Peyer's patch (tissue), 4 donors: Measurements from ENCODE around the gene EIF4A3. TPM values are rescaled to one million over a fixed set of nuclear protein-coding genes. Genes with fewer than 3 reads are reported as not detected.

Source experiments
- DNase-seq, 3 donors: peaks; one replicate each; pipeline ENCODE4 v3.0.0-alpha.2; 2017 to 2019
- H3K27ac ChIP-seq, 4 donors: fragments of 200-600 bp; sonication (generic); one replicate each; pipeline ENCODE4 v1.5.1; 2016 to 2019
- H3K27me3 ChIP-seq, 2 donors: fragments of 200-600 bp; sonication (generic); one replicate each; pipeline ENCODE4 v1.5.1; 2019
- H3K36me3 ChIP-seq, 3 donors: fragments of 200-600 bp; sonication (generic); one replicate each; pipeline ENCODE4 v1.5.1; 2016 to 2019
- H3K4me1 ChIP-seq, 4 donors: fragments of 200-600 bp; sonication (generic); one replicate each; pipeline ENCODE4 v1.5.1; 2016 to 2019
- H3K4me3 ChIP-seq, 4 donors: fragments of 200-600 bp; sonication (generic); 1 replicate in 3 of 4; 2 replicates in 1 of 4; pipeline ENCODE4 v1.5.1; 2016 to 2019; ENCODE audit warnings: mild to moderate bottlenecking in 1 of 4
- H3K9me3 ChIP-seq, 4 donors: fragments of 200-600 bp; sonication (generic); one replicate each; pipeline ENCODE4 v1.5.1; 2016 to 2019; ENCODE audit warnings: mild to moderate bottlenecking in 1 of 4
- CTCF ChIP-seq, 6 experiments: fragments of 450-650 bp in 4 of 6; fragments of 200-600 bp in 2 of 6; sonication (generic) in 1 of 6; IDR thresholded peaks; one replicate each; pipeline ENCODE4 v1.5.1; 2017 to 2019; ENCODE audit warnings: antibody characterized with exemption in 6 of 6, mild to moderate bottlenecking in 3 of 6, moderate library complexity in 1 of 6
- POLR2A ChIP-seq, 2 donors: fragments of 450-650 bp; IDR thresholded peaks; one replicate each; pipeline ENCODE4 v1.5.1; 2017; ENCODE audit warnings: antibody characterized with exemption in 2 of 2, mild to moderate bottlenecking in 2 of 2, moderate library complexity in 2 of 2
- total RNA-seq, 4 donors: library from RNA; depleted of rRNA; stranded (reverse); fragments of >200 nt; gene quantifications; one replicate each; pipeline ENCODE4 v1.1.0, GENCODE V29; 2016

The EIF4A3 gene
- total RNA-seq, 4 donors from 2014 or later = 29.0 to 66.8 (median 46.1) TPM

- Histone ChIP-seq H3K4me3 (peak overlapping the region; percentile 81 to 100 (median 88)), H3K4me1 (peaks cover 0 to 7% (median 5%) of the 10 kb centered on the region in 4 donors), H3K27me3 (no peaks in the 10 kb centered on the region), H3K36me3 (no peaks in the 10 kb centered on the region), H3K27ac (peak overlapping the region; percentile 82 to 90 (median 87)), H3K9me3 (no peaks in the 10 kb centered on the region)
- no peak for TF ChIP-seq CTCF (IDR thresholded peaks at IDR 0.05)
- no peak for TF ChIP-seq POLR2A (IDR thresholded peaks at IDR 0.05)
- DNase-seq = peak in 2 of 3 donors; percentile 36 to 51
Observed at GRCh38 chr17:80101946-80102663, 44.8 kb downstream of the EIF4A3 start.

- Histone ChIP-seq H3K4me1 (peaks cover 0 to 7% (median 5%) of the 10 kb centered on the region in 4 donors), H3K27me3 (no peaks in the 10 kb centered on the region), H3K36me3 (no peaks in the 10 kb centered on the region), H3K4me3 (peak within 1 kb of the TSS; percentile 81 to 100 (median 88)), H3K27ac (peak within 1 kb of the TSS; percentile 82 to 90 (median 87)), H3K9me3 (no peaks in the 10 kb centered on the region)
- peak; percentile 84 to 93 (median 91) for DNase-seq
- TF ChIP-seq POLR2A (IDR thresholded peaks at IDR 0.05) = peak; percentile 17 to 60
- peak; percentile 86 to 99 (median 96) for TF ChIP-seq CTCF (IDR thresholded peaks at IDR 0.05)
Observed at GRCh38 chr17:80101011-80101945, 45.6 kb downstream of the EIF4A3 start, which contains the start of gene GAA. GAA (plus strand) TSS chr17:80101581; CDS start chr17:80104587, 3,006 bp downstream.

GRCh38 chr17:80100035-80100323 is 46.9 kb downstream of the EIF4A3 start:
- TF ChIP-seq CTCF (IDR thresholded peaks at IDR 0.05) (no peak), POLR2A (IDR thresholded peaks at IDR 0.05) (no peak)
- Histone ChIP-seq H3K27ac (no peak overlapping the region), H3K4me3 (no peak overlapping the region), H3K9me3 (no peaks in the 10 kb centered on the region), H3K36me3 (no peaks in the 10 kb centered on the region), H3K27me3 (no peaks in the 10 kb centered on the region), H3K4me1 (peaks cover 0 to 7% (median 5%) of the 10 kb centered on the region in 4 donors)
- no peak for DNase-seq

- no peak for DNase-seq
- no peak for TF ChIP-seq POLR2A (IDR thresholded peaks at IDR 0.05)
- Histone ChIP-seq H3K4me3 (no peak overlapping the region), H3K4me1 (peaks cover 0 to 7% (median 5%) of the 10 kb centered on the region in 4 donors), H3K9me3 (no peaks in the 10 kb centered on the region), H3K36me3 (no peaks in the 10 kb centered on the region), H3K27me3 (no peaks in the 10 kb centered on the region), H3K27ac (no peak overlapping the region)
Observed at GRCh38 chr17:80099291-80100034, 47.5 kb downstream of the EIF4A3 start.

GRCh38 chr17:80097844-80098691 is 48.9 kb downstream of the EIF4A3 start:
- no peak overlapping the region for H3K27ac ChIP-seq
- H3K4me1 ChIP-seq = peaks cover 0 to 7% (median 5%) of the 10 kb centered on the region in 4 donors
- H3K4me3 ChIP-seq = no peak overlapping the region
- TF ChIP-seq CTCF (IDR thresholded peaks at IDR 0.05) (no peak), POLR2A (IDR thresholded peaks at IDR 0.05) (no peak)
- no peaks in the 10 kb centered on the region for H3K27me3 ChIP-seq
- no peaks in the 10 kb centered on the region for H3K9me3 ChIP-seq
- no peaks in the 10 kb centered on the region for H3K36me3 ChIP-seq
- no peak for DNase-seq
